Endothelial cell of umbilical vein (primary cell): ENCODE data around the gene PRR5L. TPM values are rescaled to one million over a fixed set of nuclear protein-coding genes. Genes with fewer than 3 reads are reported as not detected.

Experiments used
- BruUV-seq: library from RNA; stranded (reverse); fragments of 400-500 nt; replicated peaks from 2 replicates; lab custom pipeline; 2021; lab: Mats Ljungman, UMichigan
- CTCF ChIA-PET: fragments of 300-600, 350-600 bp; sonication (Branson Sonifier 250); formaldehyde crosslinking; loops from one replicate; lab custom pipeline; 2021; ENCODE audit warnings: antibody characterized with exemption, inconsistent platforms; lab: Charles Lee
- POLR2A ChIA-PET: fragments of 300-600, 350-600 bp; sonication (Branson Sonifier 250); formaldehyde crosslinking; loops from one replicate; lab custom pipeline; 2021; ENCODE audit warnings: antibody characterized with exemption, inconsistent platforms; lab: Charles Lee
- DNase-seq: peaks from one replicate; pipeline ENCODE4 v3.0.0-alpha.2; 2011; ENCODE audit warnings: low read depth, low spot score
- FAIRE-seq: peaks from 2 replicates; lab custom pipeline; 2011; peaks lifted over from hg19 to GRCh38; lab: Jason Lieb, UNC
- H2AFZ ChIP-seq: 2 replicates; pipeline ENCODE4 v1.6.0; 2012; ENCODE audit warnings: low read depth, low read length, control low read depth, inconsistent platforms
- H3K27ac ChIP-seq: 2 replicates; pipeline ENCODE4 v1.5.1; 2011; ENCODE audit warnings: low read depth, mild to moderate bottlenecking, control low read depth, low read length, moderate library complexity; ENCODE audit not compliant: insufficient read depth
- H3K27me3 ChIP-seq, 2 experiments: 2 replicates each; pipeline versions ENCODE4 v1.6.0 to v1.6.1; 2011; ENCODE audit warnings: low read length in 2 of 2, mixed read lengths in 1 of 2; ENCODE audit not compliant: control insufficient read depth in 2 of 2, insufficient read depth in 2 of 2
- H3K36me3 ChIP-seq, 2 experiments: 2 replicates in 1 of 2; 3 replicates in 1 of 2; pipeline ENCODE4 v1.5.1; 2011; ENCODE audit warnings: low read length in 2 of 2, mild to moderate bottlenecking in 1 of 2, moderate library complexity in 1 of 2; ENCODE audit not compliant: control insufficient read depth in 2 of 2, insufficient read depth in 2 of 2; ENCODE audit errors: extremely low read depth in 1 of 2
- H3K4me1 ChIP-seq: 3 replicates; pipeline ENCODE4 v1.5.1; 2011; ENCODE audit warnings: mild to moderate bottlenecking, low read length; ENCODE audit not compliant: control insufficient read depth, insufficient read depth; ENCODE audit errors: extremely low read depth
- H3K4me2 ChIP-seq: 2 replicates; pipeline ENCODE4 v1.6.1; 2011; ENCODE audit warnings: low read length, control low read depth, mixed read lengths; ENCODE audit not compliant: insufficient read depth
- H3K4me3 ChIP-seq, 3 experiments: fragments of 200-600 bp in 1 of 3; sonication (generic), shearing (Covaris generic) in 1 of 3; replicated peaks in 1 of 3; 2 replicates each; pipeline ENCODE4 v1.5.1; 2011 to 2016; ENCODE audit warnings: control low read depth in 3 of 3, low read length in 3 of 3, mild to moderate bottlenecking in 2 of 3, inconsistent platforms in 1 of 3, low read depth in 1 of 3, moderate library complexity in 1 of 3; ENCODE audit not compliant: insufficient read depth in 1 of 3
- H3K79me2 ChIP-seq: 2 replicates; pipeline ENCODE4 v1.6.0; 2012; ENCODE audit warnings: low read length, inconsistent platforms; ENCODE audit not compliant: control insufficient read depth, insufficient read depth
- H3K9ac ChIP-seq: replicated peaks from 2 replicates; pipeline ENCODE3; 2011; ENCODE audit warnings: low read length, control low read depth; ENCODE audit not compliant: insufficient read depth; ENCODE audit errors: extremely low read depth
- H3K9me1 ChIP-seq: replicated peaks from 3 replicates; pipeline ENCODE4 v1.6.0; 2011; ENCODE audit warnings: mild to moderate bottlenecking, low read length; ENCODE audit not compliant: control insufficient read depth, insufficient read depth; ENCODE audit errors: extremely low read depth
- H3K9me3 ChIP-seq: replicated peaks from 2 replicates; pipeline ENCODE4 v1.5.1; 2012; ENCODE audit warnings: low read length, inconsistent platforms; ENCODE audit not compliant: control insufficient read depth, insufficient read depth
- H4K20me1 ChIP-seq: replicated peaks from 2 replicates; pipeline ENCODE3; 2011; ENCODE audit warnings: mild to moderate bottlenecking, low read length; ENCODE audit not compliant: control insufficient read depth, insufficient read depth; ENCODE audit errors: extremely low read depth
- CTCF ChIP-seq, 2 donors: IDR thresholded peaks; 1 replicate in 1 of 2; 2 replicates in 1 of 2; pipeline ENCODE4 v1.5.1; 2011; ENCODE audit warnings: low read length in 2 of 2, mild to moderate bottlenecking in 2 of 2, moderate library complexity in 2 of 2, control low read depth in 1 of 2, inconsistent platforms in 1 of 2, low read depth in 1 of 2; ENCODE audit not compliant: insufficient read depth in 1 of 2; ENCODE audit errors: extremely low read depth in 1 of 2
- EZH2 ChIP-seq: IDR thresholded peaks from 2 replicates; pipeline ENCODE4 v1.6.1; 2012; ENCODE audit warnings: borderline replicate concordance, low read depth, mild to moderate bottlenecking, moderate library complexity, low read length, inconsistent platforms; ENCODE audit not compliant: severe bottlenecking
- FOS ChIP-seq: IDR thresholded peaks from 2 replicates; pipeline ENCODE4 v1.6.1; 2011; ENCODE audit warnings: mild to moderate bottlenecking, low read length, moderate library complexity, borderline replicate concordance; ENCODE audit not compliant: insufficient read depth
- GATA2 ChIP-seq: IDR thresholded peaks from 2 replicates; pipeline ENCODE4 v1.7.0; 2011; ENCODE audit warnings: low read depth, mild to moderate bottlenecking, moderate library complexity, mixed read lengths, low read length; ENCODE audit not compliant: insufficient read length, insufficient read depth
- JUN ChIP-seq: IDR thresholded peaks from 2 replicates; pipeline ENCODE4 v1.6.1; 2011; ENCODE audit warnings: borderline replicate concordance, low read depth; ENCODE audit not compliant: insufficient read length, insufficient read depth
- MAX ChIP-seq: IDR thresholded peaks from 2 replicates; pipeline ENCODE4 v1.6.1; 2011; ENCODE audit not compliant: insufficient read depth, insufficient read length
- MYC ChIP-seq: IDR thresholded peaks from one replicate; pipeline ENCODE4 v1.6.1; 2011; ENCODE audit warnings: mild to moderate bottlenecking, low read depth, low read length
- POLR2A ChIP-seq: IDR thresholded peaks from 2 replicates; pipeline ENCODE4 v1.6.1; 2012; ENCODE audit warnings: low read depth, mild to moderate bottlenecking, control low read depth, low read length
- POLR2AphosphoS5 ChIP-seq: IDR thresholded peaks from 2 replicates; pipeline ENCODE4 v1.6.1; 2012; ENCODE audit warnings: low read depth, mild to moderate bottlenecking, control low read depth, low read length, moderate library complexity; ENCODE audit not compliant: insufficient read depth
- dilution Hi-C: fragments of 300-500 bp; cut with MboI; formaldehyde crosslinking; loops from one replicate; pipeline ENCODE4 v1.15.0; 2019; ENCODE audit warnings: low sequenced_read_pairs; ENCODE audit not compliant: extremely low pct_ligation_motif_present
- intact Hi-C: fragments of 100-400 bp; cut with micrococcal nuclease; formaldehyde crosslinking; loops from one replicate; pipeline ENCODE4 v1.10.0; 2022
- polyA plus RNA-seq, 4 experiments: library from polyadenylated mRNA; depleted of rRNA in 3 of 4; stranded (reverse) in 3 of 4; unstranded in 1 of 4; fragments of >200 nt; gene quantifications; 2 replicates each; pipeline versions ENCODE4 v1.2.1 to v1.2.3, GENCODE V29; 2011 to 2012; ENCODE audit warnings: missing spikeins in 1 of 4
- total RNA-seq: library from RNA; stranded (reverse); gene quantifications from 2 replicates; pipeline ENCODE4 v1.2.3, GENCODE V29; 2021

The PRR5L gene
- total and polyA plus RNA-seq, 2 donors (not counting 3 experiments of a cell fraction or from before 2014, with no cell fraction given), result 2.5 to 6.1 TPM

- Histone ChIP-seq H3K9me1 (no peaks in the 10 kb centered on the region), H3K27me3 (peaks cover 16 to 32% of the 10 kb centered on the region in 2 experiments), H3K27ac (no peak overlapping the region), H3K9ac (no peak overlapping the region), H3K79me2 (no peaks in the 10 kb centered on the region), H2AFZ (no peak overlapping the region), H3K4me3 (no peak overlapping the region), H3K9me3 (no peaks in the 10 kb centered on the region), H3K4me2 (no peak overlapping the region), H3K36me3 (no peaks in the 10 kb centered on the region), H3K4me1 (no peaks in the 10 kb centered on the region), H4K20me1 (no peaks in the 10 kb centered on the region)
- no TSS peak for BruUV-seq
- ChIA-PET POLR2A (no interaction called here), CTCF (interaction anchor here (0.8 to 2.0 kb wide), 3 partner anchors 9 to 829 kb away, joined by 3 to 5 read pairs (median 5); no protein-coding TSS in a partner anchor)
- intact Hi-C loops, result no loop called here
- no peak for FAIRE-seq
- DNase-seq, result no peak
- dilution Hi-C loops, result no loop called here
- TF ChIP-seq POLR2A, result no peak
- no peak for TF ChIP-seq MAX
- no peak for TF ChIP-seq JUN
- TF ChIP-seq POLR2AphosphoS5, result no peak
- TF ChIP-seq MYC, result no peak
- no peak for TF ChIP-seq FOS
These were observed 20.0 kb downstream of the PRR5L start for GRCh38 chr11:36316049-36316448.

- Histone ChIP-seq H3K27me3 (peaks cover 16 to 28% of the 10 kb centered on the region in 2 experiments), H3K27ac (no peak overlapping the region), H3K4me3 (no peak overlapping the region), H3K79me2 (no peaks in the 10 kb centered on the region), H3K36me3 (no peaks in the 10 kb centered on the region), H3K9ac (no peak overlapping the region), H3K4me2 (no peak overlapping the region), H3K4me1 (no peaks in the 10 kb centered on the region), H2AFZ (no peak overlapping the region), H3K9me3 (no peaks in the 10 kb centered on the region), H4K20me1 (no peaks in the 10 kb centered on the region), H3K9me1 (no peaks in the 10 kb centered on the region)
- DNase-seq, result no peak
- no TSS peak for BruUV-seq
- dilution Hi-C loops (no loop called here), intact Hi-C loops (no loop called here)
- TF ChIP-seq POLR2A, result no peak
- TF ChIP-seq CTCF (IDR thresholded peaks at IDR 0.05; ENCODE audit: extremely low read depth in 1 of 2, insufficient read depth in 1 of 2, low read depth in 1 of 2, low read length in 2 of 2), result no peak
- TF ChIP-seq MAX, result no peak
- no peak for TF ChIP-seq FOS
- TF ChIP-seq GATA2, result no peak
- TF ChIP-seq POLR2AphosphoS5, result no peak
- TF ChIP-seq EZH2, result no peak
- TF ChIP-seq MYC, result no peak
- no peak for TF ChIP-seq JUN
- no peak for FAIRE-seq
- POLR2A ChIA-PET, result no interaction called here
- CTCF ChIA-PET, result interaction anchor here (2.0 kb wide), 1 partner anchor 161 kb away, joined by 6 read pairs; no protein-coding TSS in a partner anchor
These were observed 21.9 kb downstream of the PRR5L start for GRCh38 chr11:36317992-36318391.
